RKO (cell line): ENCODE measurements around the gene ESPNL.
A peak's percentile ranks its signal among the peaks of the same experiment; 100 is the strongest.

ENCODE experiments used
- DNase-seq: peaks from one replicate; pipeline ENCODE4 v3.0.0-alpha.2; 2016; ENCODE audit warnings: low spot score

The ESPNL gene

GRCh38 chr2:238129166-238130010 is 29.2 kb downstream of the ESPNL start:
- DNase-seq, result no peak

GRCh38 chr2:238130111-238130695 is 30.1 kb downstream of the ESPNL start:
- no peak for DNase-seq

DNA sequence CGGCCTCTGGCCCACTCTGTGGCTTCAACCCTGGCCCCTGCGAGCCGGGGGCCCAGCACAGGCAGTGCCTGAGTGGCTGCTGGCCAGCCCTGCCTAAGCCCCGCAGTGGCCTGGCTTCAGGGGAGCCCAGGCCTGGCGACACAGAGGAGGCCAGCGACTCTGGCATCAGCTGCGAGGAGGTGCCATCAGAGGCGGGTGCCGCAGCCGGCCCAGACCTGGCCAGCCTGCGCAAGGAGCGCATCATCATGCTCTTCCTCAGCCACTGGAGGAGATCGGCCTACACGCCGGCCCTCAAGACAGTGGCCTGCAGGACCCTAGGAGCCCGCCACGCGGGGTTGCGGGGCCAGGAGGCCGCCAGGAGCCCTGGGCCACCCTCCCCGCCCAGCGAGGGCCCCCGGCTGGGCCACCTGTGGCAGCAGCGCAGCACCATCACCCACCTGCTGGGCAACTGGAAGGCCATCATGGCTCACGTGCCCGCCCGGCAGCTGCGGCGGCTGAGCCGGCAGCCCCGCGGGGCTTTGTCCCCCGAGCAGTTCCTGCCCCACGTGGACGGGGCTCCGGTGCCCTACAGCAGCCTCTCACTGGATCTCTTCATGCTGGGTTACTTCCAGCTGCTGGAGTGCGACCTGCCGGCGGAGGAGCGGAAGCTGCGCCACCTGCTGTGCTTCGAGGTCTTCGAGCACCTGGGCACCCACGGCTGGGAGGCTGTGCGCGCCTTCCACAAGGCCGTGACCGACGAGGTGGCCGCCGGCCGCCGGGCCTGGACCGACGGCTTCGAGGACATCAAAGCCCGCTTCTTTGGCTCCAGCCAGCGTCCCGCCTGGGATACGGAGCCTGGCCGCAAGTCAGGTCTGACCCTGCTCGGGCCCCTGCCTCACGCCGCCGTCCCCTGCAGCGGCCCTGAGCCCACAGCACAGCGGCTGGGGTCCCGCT is 30.8 kb downstream of the ESPNL start:
- DNase-seq, result no peak

GRCh38 chr2:238131761-238132462 is 31.8 kb downstream of the ESPNL start:
- DNase-seq, result no peak

- DNase-seq, result no peak
These were observed 32.6 kb downstream of the ESPNL start for GRCh38 chr2:238132463-238133450.

DNA sequence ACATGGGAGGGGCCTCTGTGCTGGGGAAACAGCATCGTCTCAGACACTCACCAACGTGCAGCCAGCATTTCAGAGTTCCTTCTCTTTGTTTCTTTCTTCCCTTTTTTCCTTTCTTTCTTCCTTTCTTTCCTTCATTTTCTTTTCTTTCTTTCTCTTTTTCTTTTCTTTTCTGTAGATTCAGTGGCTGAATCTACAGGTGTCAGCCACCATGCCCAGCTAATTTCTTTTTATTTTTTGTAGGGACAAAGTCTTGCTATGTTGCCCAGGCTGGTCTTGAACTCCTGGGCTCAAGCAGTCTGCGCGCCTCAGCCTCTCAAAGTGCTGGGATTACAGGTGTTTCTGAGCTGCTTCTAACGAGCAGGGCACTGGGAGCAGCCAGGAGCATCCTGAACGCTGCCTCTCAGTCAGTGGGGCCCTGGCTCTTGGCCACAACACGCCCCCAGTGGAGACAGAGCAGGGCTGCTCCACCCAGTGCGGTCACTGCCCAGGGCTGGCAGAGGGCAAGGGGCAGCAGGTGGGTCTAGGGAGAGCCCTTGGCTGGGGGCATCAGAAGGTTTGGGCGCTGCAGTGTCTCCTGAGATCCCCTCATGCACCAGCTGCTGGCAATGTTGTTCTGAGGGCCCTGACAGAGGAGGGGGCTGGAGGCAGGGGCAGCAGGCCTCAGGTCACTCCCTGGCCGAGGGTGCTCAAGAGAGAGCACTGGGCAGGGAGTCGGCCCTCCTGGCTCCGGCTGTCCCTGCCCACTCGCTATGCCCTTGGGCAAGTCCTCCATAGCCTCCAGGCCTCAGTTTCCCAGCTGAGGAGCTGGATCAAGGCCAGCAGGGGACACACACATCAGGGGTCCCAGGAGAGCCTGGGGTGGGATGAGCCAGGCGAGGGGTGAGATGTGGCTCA is 33.6 kb downstream of the ESPNL start:
- no peak for DNase-seq

DNA sequence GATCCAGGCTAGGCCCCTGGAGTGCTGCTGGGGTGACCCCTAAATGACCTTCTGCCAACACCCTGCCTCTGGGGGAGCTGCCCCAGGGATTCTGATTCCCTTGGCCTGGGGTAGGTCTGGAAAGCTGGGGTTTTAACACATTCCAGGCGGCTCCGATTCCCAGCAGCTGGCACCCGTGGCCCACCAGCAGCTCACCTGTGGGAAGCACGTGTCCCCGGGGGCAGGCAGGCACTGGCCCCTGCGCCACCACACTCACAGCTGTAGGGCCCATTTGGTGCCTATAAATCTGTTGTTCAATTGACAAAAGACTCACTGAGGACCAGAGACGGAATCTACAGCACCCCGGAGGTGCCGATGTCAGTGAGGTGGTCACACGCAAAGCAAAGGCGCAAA is 34.2 kb downstream of the ESPNL start:
- no peak for DNase-seq

GRCh38 chr2:238135601-238136150 is 35.5 kb downstream of the ESPNL start:
- no peak for DNase-seq

DNA sequence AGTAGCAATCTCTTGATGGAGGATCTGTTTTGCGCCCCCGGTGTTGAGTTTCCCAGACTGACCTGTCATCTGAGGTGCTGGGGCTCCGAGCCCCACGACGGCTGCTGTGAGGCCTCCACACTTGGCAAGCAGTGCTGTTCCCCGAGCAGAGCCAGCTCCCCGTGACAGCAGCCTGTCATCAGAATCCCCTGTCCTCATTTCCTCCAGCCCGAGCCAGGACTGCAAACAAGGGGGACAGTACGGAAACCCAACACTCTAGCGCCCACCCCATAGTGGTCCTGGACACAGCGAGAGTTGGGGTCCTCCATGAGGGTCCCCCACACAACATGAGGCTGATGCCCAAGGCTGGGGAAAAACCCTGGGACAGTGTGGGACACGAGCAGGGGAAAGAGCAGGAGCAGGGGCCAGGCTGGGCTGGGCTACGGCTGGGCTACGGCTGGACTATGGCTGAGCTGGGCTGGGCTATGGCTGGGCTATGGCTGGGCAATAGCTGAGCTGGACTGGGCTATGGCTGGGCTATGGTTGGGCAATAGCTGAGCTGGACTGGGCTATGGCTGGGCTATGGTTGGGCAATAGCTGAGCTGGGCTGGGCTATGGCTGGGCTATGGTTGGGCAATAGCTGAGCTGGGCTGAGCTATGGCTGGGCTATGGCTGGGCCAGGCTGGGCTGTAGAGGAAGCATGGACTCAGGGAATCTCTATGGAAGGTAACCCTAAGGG is 36.8 kb downstream of the ESPNL start:
- DNase-seq, result no peak

DNA sequence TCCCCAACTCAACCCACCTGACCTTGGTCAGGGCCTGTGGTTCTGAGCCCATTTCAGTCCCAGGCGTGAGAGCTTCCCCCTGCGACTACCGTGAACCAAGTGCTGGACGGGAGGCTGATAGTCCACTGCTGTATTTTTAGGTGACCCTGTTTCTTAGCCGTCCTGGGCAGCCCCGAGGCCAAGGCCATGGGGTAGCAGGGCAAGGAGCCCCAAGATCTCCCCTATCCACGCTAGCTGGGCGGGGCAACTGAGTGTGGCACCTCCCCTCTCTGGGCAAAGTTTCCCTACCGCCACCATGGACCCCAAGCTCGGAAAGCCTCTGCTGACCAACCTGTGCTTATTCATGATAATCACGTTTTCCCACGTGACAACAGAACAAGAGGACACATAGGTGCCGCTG is 37.7 kb downstream of the ESPNL start:
- DNase-seq, result no peak

GRCh38 chr2:238138331-238139195 is 38.4 kb downstream of the ESPNL start, which contains the start of gene KLHL30:
TSS of gene KLHL30 (plus strand) at chr2:238138668. CDS start at chr2:238140755, 2,087 bp downstream.
- DNase-seq, result no peak

- no peak for DNase-seq
These were observed 39.3 kb downstream of the ESPNL start for GRCh38 chr2:238139196-238140039.

- no peak for DNase-seq
These were observed 39.9 kb downstream of the ESPNL start for GRCh38 chr2:238140040-238140439.

DNA sequence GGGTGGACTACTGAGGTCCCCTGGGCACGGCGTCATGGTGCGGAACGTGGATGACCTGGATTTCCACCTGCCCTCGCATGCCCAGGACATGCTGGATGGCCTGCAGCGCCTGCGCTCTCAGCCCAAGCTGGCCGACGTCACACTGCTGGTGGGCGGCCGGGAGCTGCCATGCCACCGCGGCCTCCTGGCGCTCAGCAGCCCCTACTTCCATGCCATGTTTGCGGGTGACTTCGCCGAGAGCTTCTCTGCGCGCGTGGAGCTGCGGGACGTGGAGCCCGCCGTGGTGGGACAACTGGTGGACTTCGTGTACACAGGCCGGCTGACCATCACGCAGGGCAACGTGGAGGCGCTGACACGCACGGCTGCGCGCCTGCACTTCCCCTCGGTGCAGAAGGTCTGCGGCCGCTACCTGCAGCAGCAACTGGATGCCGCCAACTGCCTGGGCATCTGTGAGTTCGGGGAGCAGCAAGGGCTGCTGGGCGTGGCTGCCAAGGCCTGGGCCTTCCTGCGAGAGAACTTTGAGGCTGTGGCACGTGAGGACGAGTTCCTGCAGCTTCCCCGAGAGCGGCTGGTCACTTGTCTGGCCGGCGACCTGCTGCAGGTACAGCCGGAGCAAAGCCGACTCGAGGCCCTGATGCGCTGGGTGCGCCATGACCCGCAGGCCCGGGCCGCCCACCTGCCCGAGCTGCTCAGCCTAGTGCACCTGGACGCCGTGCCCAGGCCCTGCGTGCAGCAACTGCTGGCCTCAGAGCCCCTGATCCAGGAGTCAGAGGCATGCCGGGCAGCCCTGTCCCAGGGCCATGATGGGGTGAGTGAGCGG is 40.8 kb downstream of the ESPNL start:
- DNase-seq, result no peak

DNA sequence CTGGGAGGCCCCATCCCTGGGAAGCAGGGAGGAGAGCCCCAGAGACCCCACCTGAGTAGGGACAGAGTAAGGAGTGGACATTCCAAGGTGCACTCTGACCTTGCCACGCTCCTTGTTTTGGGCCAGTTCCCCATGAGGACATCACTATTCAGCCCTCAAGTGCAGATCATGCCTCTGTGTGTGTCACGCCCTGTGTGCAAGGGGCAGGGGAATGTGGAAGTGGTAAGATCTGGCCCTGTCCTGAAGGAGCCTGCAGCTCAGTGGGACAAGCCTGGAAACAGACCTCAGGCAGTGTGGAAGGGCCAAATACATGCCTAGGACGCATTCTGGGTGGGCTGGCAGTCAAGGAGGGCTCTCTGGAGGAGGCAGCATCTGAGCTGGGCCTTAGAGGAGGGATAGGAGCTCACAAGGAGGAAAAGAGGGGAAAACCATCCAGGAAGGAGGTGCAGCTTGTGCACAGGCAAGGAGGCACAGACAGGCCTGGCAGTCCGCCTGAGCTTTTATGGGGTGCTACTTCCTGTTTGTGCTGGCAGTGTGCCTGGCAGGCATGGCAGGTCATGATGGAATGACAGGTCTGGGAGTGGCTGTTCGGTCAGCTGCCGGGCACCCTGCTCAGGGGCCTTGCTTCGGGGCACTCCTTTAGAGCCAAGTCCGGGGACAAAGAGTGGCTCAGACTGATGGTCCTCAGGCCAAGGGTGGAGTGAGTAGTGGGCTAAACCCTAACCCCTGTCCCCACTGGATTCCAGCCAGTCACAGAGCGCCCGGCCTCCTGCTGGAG is 41.6 kb downstream of the ESPNL start:
- DNase-seq, result peak; percentile 77
